Uterus (tissue), 4 donors: ENCODE data around the gene RAD9A. TPM values are rescaled to one million over a fixed set of nuclear protein-coding genes. Genes with fewer than 3 reads are reported as not detected.
"Not testable (repeated sequence)": the region's sequence is repeated elsewhere in the genome, so short reads cannot be mapped to it uniquely, and the experiment has no call there.

Experiments used
- DNase-seq, 2 donors: peaks; one replicate each; pipeline ENCODE4 v3.0.0-alpha.2; 2019 to 2020
- H3K27ac ChIP-seq, 2 donors: fragments of 200-600 bp; sonication (generic); 1 replicate in 1 of 2; 2 replicates in 1 of 2; pipeline ENCODE4 v1.5.1; 2016 to 2018
- H3K27me3 ChIP-seq, 2 donors: fragments of 200-600 bp; sonication (generic); one replicate each; pipeline ENCODE4 v1.5.1; 2018 to 2019; ENCODE audit warnings: control low read depth in 1 of 2
- H3K36me3 ChIP-seq, 2 donors: fragments of 200-600 bp; sonication (generic); one replicate each; pipeline ENCODE4 v1.5.1; 2019; ENCODE audit warnings: control low read depth in 1 of 2
- H3K4me1 ChIP-seq, 2 donors: fragments of 200-600 bp; sonication (generic); one replicate each; pipeline ENCODE4 v1.5.1; 2018 to 2019; ENCODE audit warnings: control low read depth in 1 of 2
- H3K4me3 ChIP-seq, 2 donors: fragments of 200-600 bp; sonication (generic); 1 replicate in 1 of 2; 2 replicates in 1 of 2; pipeline ENCODE4 v1.5.1; 2018 to 2019; ENCODE audit warnings: mild to moderate bottlenecking in 1 of 2
- H3K9me3 ChIP-seq, 2 donors: fragments of 200-600 bp; sonication (generic); one replicate each; pipeline ENCODE4 v1.5.1; 2019; ENCODE audit warnings: control low read depth in 1 of 2
- POLR2A ChIP-seq, 2 donors: fragments of 450-650 bp; IDR thresholded peaks; one replicate each; pipeline ENCODE4 v1.6.1; 2016; ENCODE audit warnings: antibody characterized with exemption in 2 of 2, mild to moderate bottlenecking in 1 of 2, moderate library complexity in 1 of 2
- intact Hi-C: fragments of 100-400 bp; cut with DNase I; formaldehyde crosslinking; loops from one replicate; pipeline ENCODE4 v1.15.1; 2023; ENCODE audit warnings: low total_unique reads
- total RNA-seq, 4 donors: library from RNA; depleted of rRNA in 3 of 4; stranded (reverse); fragments of >200 nt in 3 of 4; gene quantifications; one replicate each; pipeline versions ENCODE4 v1.1.0 to v1.2.4, GENCODE V29; 2014 to 2023
- TF ChIP-seq, protein P1 (sequence below), 4 experiments: fragments of 200-600 bp in 2 of 4; fragments of 450-650 bp in 2 of 4; sonication (generic) in 2 of 4; IDR thresholded peaks; one replicate each; pipeline ENCODE4 v1.5.1; 2016 to 2019; ENCODE audit warnings: antibody characterized with exemption in 4 of 4, mild to moderate bottlenecking in 2 of 4, moderate library complexity in 1 of 4
- donor health status: DM: yes; HTN: yes; CAD: no.

Gene RAD9A
- total RNA-seq, 4 donors from 2014 or later = 2.6 to 37.3 (median 11.6) TPM

DNA sequence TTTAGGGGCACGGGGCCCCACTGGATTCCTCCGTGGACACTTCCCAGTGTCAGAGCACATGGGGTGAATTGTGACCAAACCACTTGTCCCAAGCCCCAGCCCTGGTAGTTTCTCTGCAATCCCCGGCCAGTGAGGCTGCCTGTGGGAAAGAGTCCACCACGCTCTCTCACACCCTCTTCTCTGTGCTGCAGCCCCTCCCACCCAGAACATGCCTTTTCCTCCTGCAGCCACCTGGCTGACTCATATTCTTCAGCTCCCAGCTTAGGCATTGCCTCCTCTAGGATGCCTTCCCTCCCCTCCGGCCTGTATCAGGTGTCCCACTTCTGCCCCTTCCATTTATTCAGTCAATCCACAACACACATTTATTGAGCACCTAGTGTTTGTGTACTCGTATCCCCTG is 31.1 kb downstream of the RAD9A start:
- TF ChIP-seq POLR2A (IDR thresholded peaks at IDR 0.05) = no peak
- TF ChIP-seq, protein P1, sequence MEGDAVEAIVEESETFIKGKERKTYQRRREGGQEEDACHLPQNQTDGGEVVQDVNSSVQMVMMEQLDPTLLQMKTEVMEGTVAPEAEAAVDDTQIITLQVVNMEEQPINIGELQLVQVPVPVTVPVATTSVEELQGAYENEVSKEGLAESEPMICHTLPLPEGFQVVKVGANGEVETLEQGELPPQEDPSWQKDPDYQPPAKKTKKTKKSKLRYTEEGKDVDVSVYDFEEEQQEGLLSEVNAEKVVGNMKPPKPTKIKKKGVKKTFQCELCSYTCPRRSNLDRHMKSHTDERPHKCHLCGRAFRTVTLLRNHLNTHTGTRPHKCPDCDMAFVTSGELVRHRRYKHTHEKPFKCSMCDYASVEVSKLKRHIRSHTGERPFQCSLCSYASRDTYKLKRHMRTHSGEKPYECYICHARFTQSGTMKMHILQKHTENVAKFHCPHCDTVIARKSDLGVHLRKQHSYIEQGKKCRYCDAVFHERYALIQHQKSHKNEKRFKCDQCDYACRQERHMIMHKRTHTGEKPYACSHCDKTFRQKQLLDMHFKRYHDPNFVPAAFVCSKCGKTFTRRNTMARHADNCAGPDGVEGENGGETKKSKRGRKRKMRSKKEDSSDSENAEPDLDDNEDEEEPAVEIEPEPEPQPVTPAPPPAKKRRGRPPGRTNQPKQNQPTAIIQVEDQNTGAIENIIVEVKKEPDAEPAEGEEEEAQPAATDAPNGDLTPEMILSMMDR (IDR thresholded peaks at IDR 0.05) = no peak
- intact Hi-C loops = no loop called here

DNA sequence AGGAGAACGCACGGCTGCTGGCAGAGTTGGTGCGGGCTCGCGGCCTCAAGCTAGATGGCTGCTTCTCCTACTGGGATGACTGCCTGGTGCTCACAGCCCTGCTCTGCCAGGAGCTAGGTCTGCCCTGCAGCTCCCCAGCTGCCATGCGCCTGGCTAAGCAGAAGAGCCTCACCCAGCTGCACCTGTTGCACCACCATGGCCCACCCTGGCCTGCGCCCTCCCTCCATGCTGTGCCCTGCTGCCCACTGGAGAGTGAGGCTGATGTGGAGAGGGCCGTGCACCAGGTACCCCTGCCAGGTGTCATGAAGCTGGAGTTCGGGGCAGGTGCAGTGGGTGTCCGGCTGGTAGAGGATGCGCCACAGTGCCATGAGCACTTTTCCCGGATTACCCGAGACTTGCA is 31.7 kb downstream of the RAD9A start:
- H3K27ac ChIP-seq = no peak overlapping the region
- H3K27me3 ChIP-seq = no peaks in the 10 kb centered on the region
- no peak overlapping the region for H3K4me3 ChIP-seq
- no peaks in the 10 kb centered on the region for H3K9me3 ChIP-seq
- no peak for DNase-seq
- H3K4me1 ChIP-seq = peaks cover 0 to 8% of the 10 kb centered on the region in 2 donors
- intact Hi-C loops = no loop called here
- TF ChIP-seq POLR2A (IDR thresholded peaks at IDR 0.05) = no peak
- TF ChIP-seq, protein P1 (IDR thresholded peaks at IDR 0.05) = no peak
- H3K36me3 ChIP-seq = no peaks in the 10 kb centered on the region

More for the DNA sequence above, 31.1 kb downstream of the RAD9A start:
- H3K36me3 ChIP-seq = no peaks in the 10 kb centered on the region
- DNase-seq = no peak
- no peaks in the 10 kb centered on the region for H3K27me3 ChIP-seq
- peaks cover 0 to 8% of the 10 kb centered on the region in 2 donors for H3K4me1 ChIP-seq
- no peak overlapping the region for H3K4me3 ChIP-seq
- H3K27ac ChIP-seq = no peak overlapping the region
- H3K9me3 ChIP-seq = no peaks in the 10 kb centered on the region

DNA sequence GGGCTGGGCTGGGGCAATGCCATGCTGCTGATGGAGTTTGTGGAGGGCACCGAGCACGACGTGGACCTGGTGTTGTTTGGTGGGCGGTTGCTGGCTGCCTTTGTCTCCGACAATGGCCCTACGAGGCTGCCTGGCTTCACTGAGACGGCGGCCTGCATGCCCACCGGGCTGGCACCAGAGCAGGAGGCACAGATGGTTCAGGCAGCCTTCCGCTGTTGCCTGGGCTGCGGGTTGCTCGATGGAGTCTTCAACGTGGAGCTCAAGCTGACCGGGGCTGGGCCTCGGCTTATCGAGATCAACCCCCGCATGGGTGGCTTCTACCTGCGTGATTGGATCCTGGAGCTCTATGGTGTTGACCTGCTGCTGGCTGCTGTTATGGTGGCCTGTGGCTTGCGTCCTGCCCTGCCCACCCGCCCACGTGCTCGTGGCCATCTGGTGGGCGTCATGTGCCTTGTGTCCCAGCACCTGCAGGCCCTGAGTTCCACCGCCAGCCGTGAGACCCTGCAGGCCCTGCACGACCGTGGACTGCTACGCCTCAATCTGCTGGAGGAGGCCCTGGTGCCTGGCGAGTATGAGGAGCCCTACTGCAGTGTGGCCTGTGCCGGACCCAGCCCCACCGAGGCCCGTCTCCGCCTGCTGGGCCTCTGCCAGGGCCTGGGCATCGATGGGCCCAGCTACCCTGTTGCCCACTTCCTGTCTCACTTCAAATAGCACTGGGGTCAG is 32.3 kb downstream of the RAD9A start:
- intact Hi-C loops = no loop called here
- peaks cover 0 to 8% of the 10 kb centered on the region in 2 donors for H3K4me1 ChIP-seq
- H3K9me3 ChIP-seq = no peaks in the 10 kb centered on the region
- no peak overlapping the region for H3K27ac ChIP-seq
- no peak for DNase-seq
- no peaks in the 10 kb centered on the region for H3K36me3 ChIP-seq
- H3K27me3 ChIP-seq = no peaks in the 10 kb centered on the region
- TF ChIP-seq, protein P1 (IDR thresholded peaks at IDR 0.05) = no peak
- no peak for TF ChIP-seq POLR2A (IDR thresholded peaks at IDR 0.05)
- no peak overlapping the region for H3K4me3 ChIP-seq

DNA sequence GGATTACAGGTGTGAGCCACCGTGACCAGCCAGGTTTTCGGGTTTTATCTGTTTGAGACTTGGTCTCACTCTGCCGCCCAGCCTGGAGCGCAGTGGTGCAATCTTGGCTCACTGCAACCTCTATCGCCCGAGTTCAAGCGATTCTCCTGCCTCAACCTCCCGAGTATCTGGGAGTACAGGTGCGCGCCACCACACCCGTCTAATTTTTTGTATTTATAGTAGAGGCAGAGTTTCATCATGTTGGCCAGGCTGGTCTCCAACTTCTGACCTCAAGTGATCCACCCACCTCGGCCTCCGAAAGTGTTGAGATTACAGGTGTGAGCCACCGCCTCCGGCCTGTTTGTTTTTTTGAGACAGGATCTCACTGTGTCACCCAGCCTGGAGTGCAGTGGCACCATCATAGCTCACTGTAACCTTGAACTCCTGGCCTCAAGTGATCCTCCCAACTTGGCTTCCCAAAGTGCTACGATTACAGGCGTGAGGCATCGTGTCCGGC is 35.6 kb downstream of the RAD9A start:
- intact Hi-C loops, H3K27me3 ChIP-seq, H3K4me1 ChIP-seq, H3K9me3 ChIP-seq, DNase-seq, H3K36me3 ChIP-seq: not testable (repeated sequence)
- Histone ChIP-seq H3K27ac (peak overlapping the region; percentile 77 to 86), H3K4me3 (peak overlapping the region; percentile 58 to 64)

DNA sequence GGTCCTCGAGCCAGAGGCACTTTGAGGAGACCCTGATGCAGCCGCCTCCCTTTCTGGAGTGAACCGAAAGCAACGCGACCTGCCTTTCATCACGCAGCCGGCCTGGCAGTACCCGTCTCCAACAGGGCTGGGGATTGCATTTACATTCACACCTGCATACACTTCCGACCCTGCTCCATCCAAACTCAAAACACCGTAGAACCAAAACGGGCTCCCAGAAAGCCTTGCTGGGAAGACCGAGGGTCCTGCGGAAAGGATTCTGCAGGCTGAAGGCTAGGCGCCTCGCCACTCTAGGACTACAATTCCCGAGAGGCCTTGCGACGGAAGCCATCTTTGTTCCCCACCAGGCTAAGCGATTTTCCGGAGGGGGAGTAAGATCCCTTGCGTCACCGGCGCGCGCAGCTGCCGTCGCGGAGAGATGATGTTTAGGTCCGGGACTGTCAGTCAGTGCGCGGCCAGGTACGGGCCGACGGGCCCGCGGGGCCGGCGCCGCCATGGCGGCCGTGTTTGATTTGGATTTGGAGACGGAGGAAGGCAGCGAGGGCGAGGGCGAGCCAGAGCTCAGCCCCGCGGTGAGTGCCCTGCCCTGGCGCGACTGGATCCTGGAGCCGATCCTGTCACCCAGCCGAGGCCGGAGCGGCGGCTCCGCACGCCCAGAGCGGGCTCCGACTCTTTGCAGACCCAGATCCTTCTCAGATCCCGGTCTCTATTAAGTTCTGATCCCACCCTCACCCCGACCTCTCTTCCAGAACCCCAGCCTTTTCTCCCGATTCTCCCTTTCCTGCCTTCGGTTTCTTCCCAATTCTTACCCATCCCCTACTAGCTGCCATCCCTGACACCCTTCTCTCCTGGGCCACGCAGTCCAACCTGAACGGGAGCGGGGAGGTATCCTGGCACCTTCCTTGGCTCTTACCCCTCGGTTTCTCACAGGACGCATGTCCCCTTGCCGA is 36.5 kb downstream of the RAD9A start, which contains the start of gene RPS6KB2:
TSS of gene RPS6KB2 (plus strand) at position 443 of the 950 bp plus-strand sequence. CDS start at position 495, 52 bp downstream.
- Histone ChIP-seq H3K4me1 (no peaks in the 10 kb centered on the region), H3K36me3 (no peaks in the 10 kb centered on the region), H3K27me3 (no peaks in the 10 kb centered on the region), H3K9me3 (no peaks in the 10 kb centered on the region), H3K4me3 (peak within 1 kb of the TSS; percentile 58 to 64), H3K27ac (peak within 1 kb of the TSS; percentile 82 to 86)
- TF ChIP-seq, protein P1 (IDR thresholded peaks at IDR 0.05) = peak in 1 of 4 experiments; percentile 42
- TF ChIP-seq POLR2A (IDR thresholded peaks at IDR 0.05) = peak; percentile 91 to 95
- intact Hi-C loops = no loop called here
- DNase-seq = peak; percentile 99
